ENCODE measurements around the gene KLF3. TPM values are rescaled to one million over a fixed set of nuclear protein-coding genes. Genes with fewer than 3 reads are reported as not detected.

KLF3 gene
- total RNA-seq, 1 experiment from 2014 or later = 29.0 TPM

DNA sequence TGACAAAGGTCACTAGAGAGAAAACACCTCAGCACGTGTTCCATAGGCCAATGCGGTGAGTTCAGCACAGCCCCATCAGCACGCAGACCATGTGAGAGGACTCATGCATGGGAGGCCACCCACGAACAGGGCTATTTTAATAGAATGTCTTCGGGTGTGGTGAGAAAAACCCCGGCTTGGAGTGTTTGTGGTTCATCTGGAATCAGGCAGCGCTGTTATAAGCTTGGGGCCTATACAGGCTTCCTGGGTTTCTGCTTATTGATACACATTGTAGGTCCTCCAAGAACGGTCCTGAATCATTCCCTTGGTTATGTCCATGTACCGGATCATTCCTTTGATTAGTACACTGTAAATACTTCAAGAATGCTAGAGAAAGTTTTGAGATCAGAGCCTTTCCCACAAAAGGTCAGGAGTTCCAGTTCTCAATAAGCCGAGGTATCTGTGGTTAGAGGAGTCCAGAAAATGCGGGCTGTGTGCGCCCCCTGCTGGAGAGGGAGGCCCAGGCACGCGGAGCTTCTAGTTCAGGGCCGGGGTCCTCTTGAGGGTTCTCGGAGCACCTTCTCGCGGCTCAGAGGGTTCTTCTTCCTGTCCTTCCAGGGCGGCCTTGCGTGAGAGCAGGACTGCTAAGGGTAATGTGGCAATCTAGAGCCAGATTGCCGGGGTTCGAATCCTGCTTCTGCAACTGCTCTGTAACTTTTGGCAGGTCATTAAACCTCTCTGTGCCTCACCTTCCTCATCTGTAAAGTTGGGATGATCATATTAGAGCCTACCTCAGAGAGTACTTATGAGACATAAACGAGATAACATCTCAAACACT lies 67.0 kb downstream of the KLF3 start:
- TF ChIP-seq, protein P1, sequence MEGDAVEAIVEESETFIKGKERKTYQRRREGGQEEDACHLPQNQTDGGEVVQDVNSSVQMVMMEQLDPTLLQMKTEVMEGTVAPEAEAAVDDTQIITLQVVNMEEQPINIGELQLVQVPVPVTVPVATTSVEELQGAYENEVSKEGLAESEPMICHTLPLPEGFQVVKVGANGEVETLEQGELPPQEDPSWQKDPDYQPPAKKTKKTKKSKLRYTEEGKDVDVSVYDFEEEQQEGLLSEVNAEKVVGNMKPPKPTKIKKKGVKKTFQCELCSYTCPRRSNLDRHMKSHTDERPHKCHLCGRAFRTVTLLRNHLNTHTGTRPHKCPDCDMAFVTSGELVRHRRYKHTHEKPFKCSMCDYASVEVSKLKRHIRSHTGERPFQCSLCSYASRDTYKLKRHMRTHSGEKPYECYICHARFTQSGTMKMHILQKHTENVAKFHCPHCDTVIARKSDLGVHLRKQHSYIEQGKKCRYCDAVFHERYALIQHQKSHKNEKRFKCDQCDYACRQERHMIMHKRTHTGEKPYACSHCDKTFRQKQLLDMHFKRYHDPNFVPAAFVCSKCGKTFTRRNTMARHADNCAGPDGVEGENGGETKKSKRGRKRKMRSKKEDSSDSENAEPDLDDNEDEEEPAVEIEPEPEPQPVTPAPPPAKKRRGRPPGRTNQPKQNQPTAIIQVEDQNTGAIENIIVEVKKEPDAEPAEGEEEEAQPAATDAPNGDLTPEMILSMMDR (conservative IDR thresholded peaks at IDR 0.05) = peak; percentile 98
- Histone ChIP-seq H3K27ac (ENCODE audit: insufficient read length, low read depth, low read length) (no peak overlapping the region), H3K4ac (ENCODE audit: low read depth, low read length) (no peak overlapping the region), H3K9me3 (ENCODE audit: control insufficient read depth, low read depth, low read length) (no peaks in the 10 kb centered on the region), H2BK120ac (ENCODE audit: low read depth, low read length, poor library complexity, severe bottlenecking) (no peak overlapping the region), H3K4me1 (ENCODE audit: insufficient read depth, low read length) (no peaks in the 10 kb centered on the region; the same call in 1 of the 2 replicates), H3K56ac (ENCODE audit: insufficient read length, low read depth, low read length) (no peak overlapping the region), H3K79me2 (ENCODE audit: insufficient read depth, low read length) (no peaks in the 10 kb centered on the region), H2BK5ac (ENCODE audit: insufficient read length, low read length) (no peak overlapping the region), H3K4me2 (ENCODE audit: insufficient read depth, insufficient read length, low read length) (no peak overlapping the region), H4K8ac (replicated peaks; ENCODE audit: insufficient read length, low read depth, low read length) (no peak overlapping the region), H3K14ac (ENCODE audit: insufficient read depth, low read length) (no peak overlapping the region), H2AFZ (ENCODE audit: low read length) (no peak overlapping the region), H3K23me2 (ENCODE audit: insufficient read length, low read depth, low read length, poor library complexity, severe bottlenecking) (no peaks in the 10 kb centered on the region), H2AK5ac (ENCODE audit: insufficient read length, low read length) (no peak overlapping the region), H2BK12ac (ENCODE audit: insufficient read length, low read depth, low read length) (no peak overlapping the region), H4K20me1 (ENCODE audit: control insufficient read depth, insufficient read depth, insufficient read length) (peaks cover 2% of the 10 kb centered on the region), H3K18ac (ENCODE audit: insufficient read length, low read depth, low read length) (no peak overlapping the region), H4K91ac (ENCODE audit: insufficient read length, low read depth, low read length) (no peak overlapping the region), H3K79me1 (ENCODE audit: insufficient read depth, low read depth, low read length, poor library complexity, severe bottlenecking) (no peaks in the 10 kb centered on the region), H3K23ac (ENCODE audit: insufficient read length, low read depth, low read length) (no peak overlapping the region), H3K27me3 (ENCODE audit: insufficient read depth, low read length) (no peaks in the 10 kb centered on the region), H4K5ac (ENCODE audit: insufficient read length, low read depth, low read length) (no peak overlapping the region), H2BK20ac (ENCODE audit: low read depth, low read length, poor library complexity, severe bottlenecking) (no peak overlapping the region), H3K9ac (ENCODE audit: extremely low read depth, insufficient read length, low read length) (no peak overlapping the region), H3T11ph (ENCODE audit: low read length) (no peak overlapping the region), H2BK15ac (ENCODE audit: low read depth, low read length) (no peak overlapping the region)
- WGBS (ENCODE audit: extremely low coverage, insufficient read length, low lambda C conversion rate) = no CpG with 5 or more reads among the region's 23 CpGs
- DNase-seq = peak; percentile 92
- Mint-ChIP-seq H3K36me3 (ENCODE audit: insufficient read depth in 1 of 3, low read depth in 3 of 3) (peaks cover 5 to 14% (median 12%) of the 10 kb centered on the region in 3 experiments; a peak in 5 of 7 replicates), H3K27ac (no peak overlapping the region), H3K27me3 (ENCODE audit: low read depth) (no peaks in the 10 kb centered on the region; the same call in 1 of the 2 replicates), H3K4me1 (peaks cover 12 to 14% of the 10 kb centered on the region in 2 experiments), H3K9me3 (peaks cover 14 to 17% of the 10 kb centered on the region in 2 experiments), H3K4me3 (no peak overlapping the region)
